Stomach (tissue), 9 donors: ENCODE data around the gene TERB1. TPM values are rescaled to one million over a fixed set of nuclear protein-coding genes. Genes with fewer than 3 reads are reported as not detected.

Source experiments
- DNase-seq, 2 donors: peaks; one replicate each; pipeline versions ENCODE4 v3.0.0 to v3.0.0-alpha.2; 2013 to 2019
- H3K27ac ChIP-seq, 5 donors: fragments of 200-600 bp in 4 of 5; sonication (generic) in 4 of 5; one replicate each; pipeline ENCODE4 v1.5.1; 2013 to 2019; ENCODE audit warnings: mild to moderate bottlenecking in 1 of 5, moderate library complexity in 1 of 5
- H3K27me3 ChIP-seq, 3 donors: fragments of 200-600 bp; sonication (generic); one replicate each; pipeline ENCODE4 v1.5.1; 2017 to 2019; ENCODE audit warnings: mixed run types in 1 of 3
- H3K36me3 ChIP-seq, 4 donors: fragments of 200-600 bp; sonication (generic); 1 replicate in 3 of 4; 2 replicates in 1 of 4; pipeline ENCODE4 v1.5.1; 2016 to 2019
- H3K4me1 ChIP-seq, 4 donors: fragments of 200-600 bp; sonication (generic); one replicate each; pipeline ENCODE4 v1.5.1; 2016 to 2019
- H3K4me3 ChIP-seq, 4 donors: fragments of 200-600 bp; sonication (generic) in 3 of 4; one replicate each; pipeline ENCODE4 v1.5.1; 2016 to 2019; ENCODE audit warnings: mild to moderate bottlenecking in 1 of 4
- H3K9me3 ChIP-seq, 4 donors: fragments of 200-600 bp; sonication (generic); one replicate each; pipeline ENCODE4 v1.5.1; 2016 to 2019
- CTCF ChIP-seq, 7 experiments: fragments of 450-650 bp in 4 of 7; fragments of 200-600 bp in 3 of 7; sonication (generic) in 3 of 7; IDR thresholded peaks; one replicate each; pipeline ENCODE4 v1.5.1; 2016 to 2019; ENCODE audit warnings: antibody characterized with exemption in 7 of 7, control low read depth in 2 of 7, mild to moderate bottlenecking in 1 of 7
- EP300 ChIP-seq: sonication (generic); formaldehyde crosslinking; IDR thresholded peaks from one replicate; pipeline ENCODE4 v1.6.1; 2017; ENCODE audit warnings: antibody characterized with exemption
- POLR2A ChIP-seq, 4 donors: fragments of 450-650 bp; IDR thresholded peaks; one replicate each; pipeline ENCODE4 v1.6.1; 2016; ENCODE audit warnings: antibody characterized with exemption in 4 of 4, control low read depth in 2 of 4, mild to moderate bottlenecking in 1 of 4, moderate library complexity in 1 of 4
- POLR2AphosphoS5 ChIP-seq, 3 donors: sonication (generic); formaldehyde crosslinking; IDR thresholded peaks; one replicate each; pipeline ENCODE4 v1.6.1; 2016; ENCODE audit warnings: antibody characterized with exemption in 3 of 3
- WGBS, 5 donors: extraction: QIAGEN DNeasy Blood & Tissue Kit in 3 of 5; methylation state at CpG; one replicate each; pipeline versions ENCODE4 v1.1.5 to v1.1.7; 2013 to 2018; 5-methylcytosine and 5-hydroxymethylcytosine counted together
- intact Hi-C: fragments of 100-400 bp; cut with DNase I; formaldehyde crosslinking; loops from one replicate; pipeline ENCODE4 v1.15.1; 2023; ENCODE audit warnings: low total_unique reads
- polyA plus RNA-seq, 3 donors: library from polyadenylated mRNA; stranded (reverse); fragments of 200-250 nt; gene quantifications; one replicate each; pipeline ENCODE4 v1.2.3, GENCODE V29; 2013
- total RNA-seq, 5 donors: library from RNA; depleted of rRNA; stranded (reverse); fragments of >200 nt; gene quantifications; one replicate each; pipeline versions ENCODE4 v1.1.0 to v1.2.3, GENCODE V29; 2014 to 2016
- donor health status: healthy with polysubstance abuse.
- donor health status: Bipolar disorder and iron deficiency.
- donor health status: healthy.

Gene TERB1
- total and polyA plus RNA-seq, 8 donors = not detected

GRCh38 chr16:66728117-66728787 is 73.1 kb downstream of the TERB1 start:
- intact Hi-C loops = no loop called here
- H3K36me3 ChIP-seq = peaks cover 86 to 95% (median 93%) of the 10 kb centered on the region in 4 donors
- H3K27ac ChIP-seq = no peak overlapping the region
- H3K4me1 ChIP-seq = peaks cover 12 to 44% (median 27%) of the 10 kb centered on the region in 4 donors
- DNase-seq = peak; percentile 37 to 79
- peak in 1 of 3 donors; percentile 32 for TF ChIP-seq POLR2AphosphoS5 (IDR thresholded peaks at IDR 0.05)
- no peak for TF ChIP-seq EP300
- peak in 5 of 7 experiments; percentile 25 to 75 (median 57) for TF ChIP-seq CTCF (IDR thresholded peaks at IDR 0.05)
- TF ChIP-seq POLR2A (IDR thresholded peaks at IDR 0.05) = no peak
- H3K4me3 ChIP-seq = no peak overlapping the region
- H3K9me3 ChIP-seq = no peaks in the 10 kb centered on the region
- WGBS, 5 donors = 15 to 29% (median 16%) methylated on average over 3 of the region's 3 CpGs
- H3K27me3 ChIP-seq = no peaks in the 10 kb centered on the region

GRCh38 chr16:66720766-66721165 is 80.6 kb downstream of the TERB1 start:
- no peak for DNase-seq
- no peak overlapping the region for H3K27ac ChIP-seq
- no peak for TF ChIP-seq POLR2A (IDR thresholded peaks at IDR 0.05)
- no peak for TF ChIP-seq EP300
- no peak for TF ChIP-seq CTCF (IDR thresholded peaks at IDR 0.05)
- peaks cover 48 to 81% (median 75%) of the 10 kb centered on the region in 4 donors for H3K36me3 ChIP-seq
- no peaks in the 10 kb centered on the region for H3K27me3 ChIP-seq
- intact Hi-C loops = no loop called here
- H3K9me3 ChIP-seq = no peaks in the 10 kb centered on the region
- 74 to 87% (median 77%) methylated on average over 3 of the region's 3 CpGs for WGBS, 5 donors
- H3K4me1 ChIP-seq = peaks cover 0 to 13% (median 5%) of the 10 kb centered on the region in 4 donors
- H3K4me3 ChIP-seq = no peak overlapping the region

- no peak for DNase-seq
- Histone ChIP-seq H3K36me3 (peaks cover 32 to 66% (median 60%) of the 10 kb centered on the region in 4 donors), H3K4me1 (peaks cover 0 to 9% (median 2%) of the 10 kb centered on the region in 4 donors), H3K27ac (no peak overlapping the region), H3K27me3 (no peaks in the 10 kb centered on the region), H3K4me3 (no peak overlapping the region), H3K9me3 (no peaks in the 10 kb centered on the region)
- intact Hi-C loops = no loop called here
- TF ChIP-seq CTCF (IDR thresholded peaks at IDR 0.05) = no peak
- no peak for TF ChIP-seq POLR2A (IDR thresholded peaks at IDR 0.05)
- TF ChIP-seq EP300 = no peak
- TF ChIP-seq POLR2AphosphoS5 (IDR thresholded peaks at IDR 0.05) = no peak
- 92 to 99% (median 95%) methylated on average over 4 of the region's 4 CpGs for WGBS, 5 donors
Observed at GRCh38 chr16:66719246-66719645, 82.1 kb downstream of the TERB1 start.

GRCh38 chr16:66717776-66718175 is 83.6 kb downstream of the TERB1 start:
- H3K9me3 ChIP-seq = no peaks in the 10 kb centered on the region
- no peak overlapping the region for H3K27ac ChIP-seq
- no peak overlapping the region for H3K4me3 ChIP-seq
- H3K27me3 ChIP-seq = no peaks in the 10 kb centered on the region
- no peak for DNase-seq
- H3K4me1 ChIP-seq = peaks cover 0 to 9% (median 2%) of the 10 kb centered on the region in 4 donors
- TF ChIP-seq POLR2A (IDR thresholded peaks at IDR 0.05) (no peak), EP300 (no peak), CTCF (IDR thresholded peaks at IDR 0.05) (no peak), POLR2AphosphoS5 (IDR thresholded peaks at IDR 0.05) (no peak)
- intact Hi-C loops = no loop called here
- WGBS, 5 donors = 56 to 74% (median 63%) methylated on average over 4 of the region's 4 CpGs
- H3K36me3 ChIP-seq = peaks cover 19 to 51% (median 45%) of the 10 kb centered on the region in 4 donors
